GM18951 (cell line): ENCODE measurements around the gene GPBAR1.

Experiments
- POLR2A ChIP-seq: IDR thresholded peaks from 4 replicates; pipeline ENCODE4 v1.6.1; 2011; ENCODE audit warnings: mild to moderate bottlenecking; ENCODE audit not compliant: insufficient read length, insufficient read depth; ENCODE audit errors: extremely low read depth
- in situ Hi-C: fragments of 300-500 bp; cut with MboI; formaldehyde crosslinking; loops from one replicate; pipeline ENCODE4 v1.12.0; 2022; ENCODE audit warnings: low sequenced_read_pairs, mixed read lengths, inconsistent platforms; ENCODE audit not compliant: unreplicated experiment

The GPBAR1 gene, protein sequence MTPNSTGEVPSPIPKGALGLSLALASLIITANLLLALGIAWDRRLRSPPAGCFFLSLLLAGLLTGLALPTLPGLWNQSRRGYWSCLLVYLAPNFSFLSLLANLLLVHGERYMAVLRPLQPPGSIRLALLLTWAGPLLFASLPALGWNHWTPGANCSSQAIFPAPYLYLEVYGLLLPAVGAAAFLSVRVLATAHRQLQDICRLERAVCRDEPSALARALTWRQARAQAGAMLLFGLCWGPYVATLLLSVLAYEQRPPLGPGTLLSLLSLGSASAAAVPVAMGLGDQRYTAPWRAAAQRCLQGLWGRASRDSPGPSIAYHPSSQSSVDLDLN

DNA sequence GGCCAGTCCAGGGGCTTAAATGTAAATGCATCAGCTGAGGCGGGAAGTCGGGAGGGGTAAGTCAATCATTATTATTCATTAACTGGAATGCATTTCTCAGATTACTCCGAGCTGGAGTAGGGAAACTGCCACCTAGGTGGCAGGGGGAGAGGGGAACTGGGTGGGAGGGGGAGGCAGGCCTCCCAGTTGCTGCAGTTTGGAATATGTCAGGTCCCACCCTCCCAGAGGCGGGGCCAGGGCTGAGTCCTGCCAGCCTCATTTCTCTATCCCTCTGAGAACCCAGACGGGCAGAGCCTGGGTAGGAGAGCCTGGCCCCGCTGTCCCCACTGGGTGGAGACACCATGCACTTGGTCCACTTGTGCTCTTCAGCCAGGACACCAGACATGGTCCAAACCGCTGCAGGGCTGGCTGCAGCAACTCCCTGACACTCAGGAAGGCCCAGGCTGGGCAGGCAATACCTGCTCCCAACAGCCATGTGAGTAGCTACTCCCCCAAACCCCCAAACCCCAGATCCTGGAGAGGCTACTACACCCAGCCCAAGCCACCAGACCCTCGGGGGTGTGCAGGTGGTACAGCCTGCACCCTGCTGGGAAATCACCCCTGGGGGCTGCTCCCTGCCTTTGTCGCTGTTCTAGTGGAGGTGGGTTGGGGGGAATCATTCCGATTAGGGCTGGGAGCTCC is at the start of gene GPBAR1:
TSS of gene GPBAR1 (plus strand) at position 274 of the 681 bp plus-strand sequence. CDS start 1,710 bp downstream, outside the sequence.
- no peak for TF ChIP-seq POLR2A
- in situ Hi-C loops: no loop called here

DNA sequence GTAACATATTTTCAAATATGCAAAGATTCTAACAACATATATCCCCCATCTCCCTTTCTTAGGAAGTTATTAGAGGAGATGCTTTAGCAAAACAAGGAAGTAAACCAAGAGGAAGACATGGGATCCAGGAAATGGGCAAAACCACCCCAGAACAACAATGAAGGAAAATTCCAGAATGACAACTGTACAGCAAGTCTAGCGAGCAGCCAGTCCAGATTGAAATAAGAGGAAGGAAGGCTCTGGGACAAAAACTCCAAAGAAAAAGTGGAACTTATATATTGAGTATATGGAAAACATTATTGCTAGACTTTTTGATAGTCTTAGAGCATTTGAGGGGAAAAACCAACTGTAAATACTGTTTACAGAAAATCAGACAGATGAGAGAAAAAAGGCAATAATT is 46.7 kb upstream of the GPBAR1 start:
- TF ChIP-seq POLR2A: no peak
- in situ Hi-C loops: no loop called here

DNA sequence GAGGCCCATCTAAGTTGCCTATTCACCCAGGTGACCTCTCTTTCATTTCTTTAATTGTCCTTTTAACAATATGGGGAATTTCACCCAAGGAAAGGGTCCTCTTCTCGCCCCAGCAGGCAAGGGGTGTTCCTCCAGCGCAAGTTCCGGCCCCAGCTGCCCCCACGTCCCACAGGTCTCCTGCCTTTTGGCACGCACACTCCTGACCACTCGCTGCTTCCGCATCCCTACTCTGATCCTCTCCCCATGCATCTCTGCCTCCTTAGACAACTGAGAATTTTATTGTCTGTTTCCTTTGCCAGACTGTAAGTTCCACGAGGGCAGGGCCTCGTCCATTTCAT is 44.5 kb upstream of the GPBAR1 start:
- in situ Hi-C loops: no loop called here
- no peak for TF ChIP-seq POLR2A

DNA sequence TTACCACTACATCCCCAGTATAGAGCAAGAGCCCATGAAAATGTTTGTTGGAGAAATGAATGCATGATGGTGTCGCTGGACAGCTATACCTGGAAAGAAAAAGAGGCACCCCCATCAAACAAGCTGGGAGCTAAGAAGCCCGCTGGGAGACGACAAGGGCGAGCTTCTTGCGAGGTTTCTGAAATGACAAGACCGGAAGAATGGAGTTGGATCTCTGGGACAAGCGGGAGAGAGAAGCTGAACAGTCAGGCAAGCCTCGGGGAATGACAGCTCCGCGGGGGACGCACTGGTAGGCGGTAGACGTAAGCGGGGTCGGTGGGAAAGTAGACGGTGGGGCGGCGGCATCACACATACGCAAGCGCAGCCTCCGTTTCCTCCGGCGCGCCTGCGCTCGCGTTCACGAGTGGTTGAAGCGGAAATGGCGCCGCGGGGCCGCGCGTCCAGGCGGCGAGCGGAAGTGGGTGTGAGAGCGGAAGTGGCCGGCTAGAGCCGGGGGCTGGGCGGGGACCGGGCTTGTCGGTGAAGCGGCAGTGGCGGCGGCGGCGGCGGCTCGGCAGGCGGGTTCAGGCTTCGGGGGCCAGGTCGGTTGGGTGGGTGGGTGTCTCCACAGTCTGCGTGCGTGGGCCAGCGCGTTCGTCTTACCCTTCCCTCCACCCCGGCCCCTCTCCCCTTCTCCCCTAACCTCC is 44.0 kb upstream of the GPBAR1 start, which contains the start of gene ARPC2:
TSS of gene ARPC2 (plus strand) at position 516 of the 686 bp plus-strand sequence. CDS start 282 bp downstream, outside the sequence.
- TF ChIP-seq POLR2A: peak; percentile 83
- in situ Hi-C loops: no loop called here

DNA sequence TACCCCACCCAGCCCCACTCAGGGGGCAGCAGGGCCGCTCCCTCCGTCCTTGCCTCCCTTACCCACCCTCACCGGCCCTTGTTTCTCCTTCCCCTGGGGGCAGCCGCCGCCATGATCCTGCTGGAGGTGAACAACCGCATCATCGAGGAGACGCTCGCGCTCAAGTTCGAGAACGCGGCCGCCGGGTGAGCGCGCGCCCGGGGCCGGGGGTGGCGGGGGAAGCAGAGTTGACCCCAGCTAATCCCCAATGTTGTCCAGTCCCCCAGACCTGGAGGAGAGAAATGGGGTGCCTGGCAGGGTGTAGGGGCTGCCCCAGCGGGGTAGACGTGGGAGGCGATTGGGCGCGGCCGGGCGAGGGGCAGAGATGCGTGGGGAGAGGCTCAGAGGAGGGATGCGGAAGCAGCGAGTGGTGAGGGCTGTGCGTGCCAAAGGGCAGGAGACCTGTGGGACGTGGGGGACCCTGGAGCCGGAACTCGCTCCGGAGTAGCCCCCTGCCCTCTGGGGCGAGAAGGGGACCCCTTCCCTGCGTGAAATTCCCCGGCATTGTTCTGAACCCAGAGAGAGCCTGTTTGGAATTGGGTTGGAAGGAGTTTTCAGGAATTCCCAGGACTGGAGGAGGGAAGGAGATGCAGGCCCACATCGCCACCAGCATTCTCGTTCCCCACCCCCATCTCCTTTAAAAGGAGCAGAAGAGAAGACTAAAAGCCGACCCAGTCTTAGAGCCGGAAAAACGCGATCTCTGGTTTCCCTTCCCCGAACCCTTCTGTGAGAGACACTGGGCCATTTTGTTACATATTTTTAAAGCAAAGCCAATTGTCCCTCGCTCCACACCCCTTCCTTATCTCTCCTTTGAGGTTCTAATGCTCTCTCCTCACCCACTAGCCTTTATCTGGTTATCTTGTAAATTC is 43.2 kb upstream of the GPBAR1 start:
- in situ Hi-C loops: no loop called here
- TF ChIP-seq POLR2A: no peak

DNA sequence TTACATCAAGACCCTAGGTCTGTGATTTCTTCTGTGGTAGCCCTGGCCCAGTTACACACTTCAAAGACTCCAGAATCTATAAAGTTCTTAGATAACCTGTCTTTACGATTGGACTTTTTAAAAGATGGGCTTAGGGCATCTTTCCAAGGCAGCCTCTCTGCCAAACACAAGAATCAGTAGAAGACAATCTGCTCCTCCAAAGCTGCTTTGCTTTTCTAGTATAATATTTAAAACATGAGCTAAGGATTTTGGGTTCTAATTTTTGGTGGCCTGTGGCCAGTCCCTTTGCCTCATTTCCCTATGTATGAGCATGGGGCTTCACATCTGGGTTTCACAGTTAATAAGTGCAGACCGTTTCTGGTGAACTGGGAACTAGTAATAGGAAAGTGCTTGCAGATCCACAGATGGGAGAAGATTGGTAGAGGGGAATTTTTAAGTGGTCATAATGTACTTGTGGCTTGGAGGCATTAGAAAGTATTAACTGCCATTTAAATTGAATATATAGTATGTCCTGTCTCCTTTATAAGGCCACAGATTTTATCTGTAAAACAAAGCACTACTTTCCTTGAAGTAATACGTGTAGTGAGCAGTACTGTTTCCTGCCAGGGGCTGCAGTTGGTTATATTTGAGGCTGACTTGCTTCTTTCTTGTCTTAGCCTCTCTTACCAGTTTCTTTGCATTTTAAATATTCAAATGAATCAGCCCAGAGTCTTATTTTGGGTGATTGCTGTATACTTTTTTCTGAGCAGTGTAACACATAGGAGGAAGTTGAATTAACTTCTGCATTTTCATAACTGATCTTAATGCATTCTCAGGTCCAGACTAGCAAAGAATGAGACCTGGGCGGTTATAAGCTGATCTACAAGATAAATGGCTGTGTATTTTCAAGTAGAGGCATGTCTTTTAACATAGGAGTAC is 42.3 kb upstream of the GPBAR1 start:
- in situ Hi-C loops: no loop called here
- peak; percentile 20 for TF ChIP-seq POLR2A

DNA sequence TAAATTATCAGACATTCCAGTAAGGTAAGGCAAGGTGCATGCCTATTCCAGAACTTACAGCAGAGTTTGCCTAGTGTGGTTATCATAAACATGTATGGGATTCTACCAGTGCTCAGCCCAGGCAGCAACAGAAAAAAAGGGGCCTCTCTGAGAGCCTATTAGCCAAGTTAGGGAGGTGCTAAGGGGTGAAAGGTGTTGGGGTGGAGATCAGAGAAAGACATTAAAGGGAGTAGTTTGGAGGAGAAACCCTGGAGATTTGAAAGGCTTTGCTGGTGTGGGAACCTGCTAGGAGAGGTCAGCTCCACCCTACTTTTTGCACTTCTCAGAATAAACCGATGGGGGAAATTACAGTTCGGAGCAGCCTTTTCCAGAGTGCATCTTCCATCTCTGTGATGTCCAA is 40.9 kb upstream of the GPBAR1 start:
- in situ Hi-C loops: no loop called here
- no peak for TF ChIP-seq POLR2A

DNA sequence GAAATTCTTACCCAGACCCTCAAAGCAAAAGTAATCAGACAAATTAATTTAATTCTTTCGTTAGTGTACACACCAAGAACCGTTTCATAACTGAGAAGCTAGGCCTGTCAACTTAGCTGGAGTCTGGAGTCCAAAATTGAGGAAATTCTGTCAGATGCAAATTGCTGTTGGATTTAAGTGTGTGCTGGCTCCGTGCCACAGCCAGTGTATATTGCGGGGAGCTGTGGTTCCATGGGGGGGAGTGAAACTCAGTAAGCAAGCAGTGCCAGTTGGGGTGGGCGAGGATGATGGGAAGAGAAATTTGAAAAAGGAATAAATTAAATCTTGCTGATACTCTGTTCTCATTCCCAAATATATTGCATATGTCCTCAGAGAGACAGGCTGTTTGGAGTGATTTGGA is 39.8 kb upstream of the GPBAR1 start:
- in situ Hi-C loops: no loop called here
- TF ChIP-seq POLR2A: no peak

DNA sequence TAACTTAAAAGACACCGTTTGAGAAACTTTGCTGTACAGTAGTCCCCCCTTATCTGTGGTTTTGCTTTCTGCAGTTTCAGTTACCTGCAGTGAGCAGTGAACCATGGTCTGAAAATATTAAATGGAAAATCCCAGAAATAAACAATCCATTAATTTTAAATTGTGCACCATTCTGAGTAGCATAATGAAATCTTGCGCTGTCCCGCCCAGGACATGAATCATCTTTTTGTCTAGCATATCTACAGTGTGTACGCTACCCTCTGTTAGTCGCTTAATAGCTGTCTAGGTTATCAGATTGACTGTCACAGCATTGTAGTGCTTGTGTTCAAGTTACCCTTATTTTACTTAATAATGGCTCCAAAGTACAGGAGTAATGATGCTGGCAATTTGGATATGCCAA is 37.8 kb upstream of the GPBAR1 start:
- in situ Hi-C loops: no loop called here
- TF ChIP-seq POLR2A: no peak

DNA sequence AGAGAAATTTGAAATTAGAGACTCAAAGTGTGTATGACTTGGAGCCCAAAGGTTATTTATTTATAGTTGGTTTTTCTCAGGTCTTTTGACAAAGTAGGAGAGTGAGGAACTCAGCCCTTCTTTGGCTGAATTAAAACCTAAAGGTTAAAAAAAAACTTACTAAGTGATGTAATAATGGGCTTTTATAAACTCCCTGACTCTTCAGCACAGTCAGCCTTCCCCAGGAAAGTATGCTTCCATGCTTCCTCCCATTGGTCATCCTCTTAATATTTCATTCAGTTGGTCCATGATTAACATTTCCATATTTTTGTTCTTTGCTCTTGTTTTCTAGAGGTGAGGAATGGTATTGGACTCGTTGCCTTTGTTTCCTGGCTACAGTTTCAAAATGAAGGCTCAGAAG is 36.6 kb upstream of the GPBAR1 start:
- in situ Hi-C loops: no loop called here

DNA sequence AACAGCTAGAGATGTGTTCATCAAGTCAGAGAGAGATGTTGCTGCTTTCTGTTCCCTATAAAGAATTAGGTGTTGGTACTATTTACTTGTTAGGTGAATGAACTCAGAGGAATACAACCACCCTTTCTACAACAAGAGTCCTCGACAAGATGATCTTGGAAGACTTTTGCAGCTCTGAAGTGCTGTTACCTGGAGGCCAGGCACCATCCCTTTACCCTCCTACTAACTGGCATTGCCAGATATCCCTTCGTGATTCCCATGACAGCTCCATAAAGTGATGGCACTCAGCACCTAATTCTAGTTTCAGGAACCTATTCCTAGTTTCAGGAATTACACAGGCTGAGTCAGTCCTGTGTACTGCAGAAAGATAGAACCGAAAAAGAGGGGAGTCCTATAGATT is 33.9 kb upstream of the GPBAR1 start:
- no peak for TF ChIP-seq POLR2A
- in situ Hi-C loops: no loop called here

More for the DNA sequence above, 36.6 kb upstream of the GPBAR1 start:
- TF ChIP-seq POLR2A: no peak

DNA sequence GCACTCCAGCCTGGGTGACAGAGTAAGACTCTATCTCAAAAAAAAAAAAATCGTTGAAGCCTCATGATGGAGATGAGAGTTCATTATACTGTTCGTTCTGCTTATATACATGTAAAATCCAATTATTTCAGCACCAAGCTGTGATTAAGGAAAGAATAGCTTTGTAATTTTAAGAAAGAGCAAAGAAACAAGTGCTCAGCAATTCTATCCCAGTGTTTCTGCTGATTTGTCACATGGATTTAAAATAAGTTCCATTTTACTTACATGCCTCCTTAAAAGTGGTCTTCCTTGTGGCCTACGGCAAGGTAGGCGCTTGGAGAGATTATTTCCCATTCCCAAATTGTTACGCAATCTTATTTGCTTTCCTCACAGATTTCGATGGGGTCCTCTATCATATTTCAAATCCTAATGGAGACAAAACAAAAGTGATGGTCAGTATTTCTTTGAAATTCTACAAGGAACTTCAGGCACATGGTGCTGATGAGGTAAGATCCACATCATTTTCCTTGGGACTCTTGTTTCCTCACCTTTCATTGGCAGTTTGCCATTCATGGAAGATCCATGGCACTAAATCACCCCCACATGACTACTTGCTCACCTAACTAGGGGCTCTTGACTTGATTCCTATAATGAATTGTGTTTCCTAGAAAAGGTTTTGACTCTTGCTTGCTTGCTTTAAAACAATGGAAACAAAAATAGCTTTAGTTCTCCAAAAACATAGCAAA is 32.3 kb upstream of the GPBAR1 start:
- in situ Hi-C loops: no loop called here
- TF ChIP-seq POLR2A: no peak

DNA sequence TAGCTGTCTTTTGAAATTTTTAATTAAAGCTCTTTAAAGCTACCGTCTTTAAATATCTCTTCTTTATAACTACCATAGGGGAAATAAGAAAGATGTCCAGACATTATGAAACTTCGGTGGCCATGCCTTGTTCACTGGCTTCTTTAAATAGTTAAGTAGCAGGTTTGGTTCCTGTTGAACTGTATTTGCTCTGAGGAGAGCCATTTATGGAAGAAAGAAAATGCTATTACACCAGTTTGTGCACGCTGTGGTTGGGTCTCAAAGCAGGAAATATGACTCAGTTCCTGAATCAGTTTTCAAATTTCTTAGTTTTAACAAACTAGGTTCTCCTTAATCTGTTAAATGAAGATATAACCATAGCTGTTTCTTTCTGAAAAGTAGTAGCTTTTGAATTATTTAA is 31.6 kb upstream of the GPBAR1 start:
- TF ChIP-seq POLR2A: no peak
- in situ Hi-C loops: no loop called here
